ENCODE measurements around the gene TRABD.

Gene TRABD

GRCh38 chr22:50186761-50187523 lies 1.2 kb downstream of the TRABD start:
- DNase-seq (ENCODE audit: low spot score) = no peak

GRCh38 chr22:50188356-50188755 lies 2.6 kb downstream of the TRABD start:
- no peak for DNase-seq (ENCODE audit: low spot score)

GRCh38 chr22:50189184-50189848 lies 3.6 kb downstream of the TRABD start:
- DNase-seq (ENCODE audit: low spot score) = no peak

GRCh38 chr22:50189849-50190181 lies 4.1 kb downstream of the TRABD start:
- DNase-seq (ENCODE audit: low spot score) = no peak

- peak; percentile 40 for DNase-seq (ENCODE audit: low spot score)
These were observed 4.6 kb downstream of the TRABD start for GRCh38 chr22:50190182-50190940.

- no peak for DNase-seq (ENCODE audit: low spot score)
These were observed 5.4 kb downstream of the TRABD start for GRCh38 chr22:50190941-50191741.

- DNase-seq (ENCODE audit: low spot score) = no peak
These were observed 6.9 kb downstream of the TRABD start for GRCh38 chr22:50192436-50193204.

- DNase-seq (ENCODE audit: low spot score) = no peak
These were observed 7.9 kb downstream of the TRABD start for GRCh38 chr22:50193621-50194020.

GRCh38 chr22:50194037-50194805 lies 8.5 kb downstream of the TRABD start:
- DNase-seq (ENCODE audit: low spot score) = no peak

GRCh38 chr22:50196256-50196655 lies 10.5 kb downstream of the TRABD start:
- DNase-seq (ENCODE audit: low spot score) = no peak

GRCh38 chr22:50197000-50197800 lies 11.5 kb downstream of the TRABD start:
- no peak for DNase-seq (ENCODE audit: low spot score)

- DNase-seq (ENCODE audit: low spot score) = no peak
These were observed 12.3 kb downstream of the TRABD start for GRCh38 chr22:50197856-50198623.

GRCh38 chr22:50198624-50199017 lies 12.9 kb downstream of the TRABD start:
- no peak for DNase-seq (ENCODE audit: low spot score)

- no peak for DNase-seq (ENCODE audit: low spot score)
These were observed 13.6 kb downstream of the TRABD start for GRCh38 chr22:50199251-50199721.

- no peak for DNase-seq (ENCODE audit: low spot score)
These were observed 14.2 kb downstream of the TRABD start for GRCh38 chr22:50199829-50200460.

GRCh38 chr22:50200461-50201190 lies 14.9 kb downstream of the TRABD start, which contains the start of gene SELENOO:
SELENOO (plus strand) TSS chr22:50201011; CDS start chr22:50201037, 26 bp downstream.
- DNase-seq (ENCODE audit: low spot score) = peak; percentile 92

All from globus pallidus (tissue), 1 donor.